GM19099 (cell line): ENCODE data around the gene ELAVL2.

Source experiments
- POLR2A ChIP-seq: IDR thresholded peaks from 3 replicates; pipeline ENCODE4 v1.6.1; 2011; ENCODE audit warnings: low read depth; ENCODE audit not compliant: insufficient read length; ENCODE audit errors: extremely low read depth

Gene ELAVL2

GRCh38 chr9:23824830-23825591, 1.0 kb downstream of the ELAVL2 start:
- TF ChIP-seq POLR2A, result no peak

GRCh38 chr9:23823986-23824829, 1.8 kb downstream of the ELAVL2 start:
- TF ChIP-seq POLR2A, result no peak

- no peak for TF ChIP-seq POLR2A
Measured at GRCh38 chr9:23823269-23823668, 2.8 kb downstream of the ELAVL2 start.

GRCh38 chr9:23822261-23823169, 3.5 kb downstream of the ELAVL2 start:
- no peak for TF ChIP-seq POLR2A

GRCh38 chr9:23821375-23822181, 4.5 kb downstream of the ELAVL2 start:
- TF ChIP-seq POLR2A, result no peak

GRCh38 chr9:23820451-23821374, 5.3 kb downstream of the ELAVL2 start:
- TF ChIP-seq POLR2A, result no peak

- TF ChIP-seq POLR2A, result no peak
Measured at GRCh38 chr9:23819403-23819802, 6.6 kb downstream of the ELAVL2 start.

- TF ChIP-seq POLR2A, result no peak
Measured at GRCh38 chr9:23814243-23814642, 11.8 kb downstream of the ELAVL2 start.

GRCh38 chr9:23812673-23813072, 13.4 kb downstream of the ELAVL2 start:
- no peak for TF ChIP-seq POLR2A

GRCh38 chr9:23811633-23812032, 14.4 kb downstream of the ELAVL2 start:
- no peak for TF ChIP-seq POLR2A

GRCh38 chr9:23803216-23803615, 22.8 kb downstream of the ELAVL2 start:
- TF ChIP-seq POLR2A, result no peak

GRCh38 chr9:23801523-23801922, 24.5 kb downstream of the ELAVL2 start:
- no peak for TF ChIP-seq POLR2A

GRCh38 chr9:23799521-23799920, 26.5 kb downstream of the ELAVL2 start:
- TF ChIP-seq POLR2A, result no peak
